Testis (tissue), 3 donors: Measurements from ENCODE around the gene ADRA2B. TPM values are rescaled to one million over a fixed set of nuclear protein-coding genes. Genes with fewer than 3 reads are reported as not detected.
"Not testable (repeated sequence)": the region's sequence is repeated elsewhere in the genome, so short reads cannot be mapped to it uniquely, and the experiment has no call there.

Experiments
- DNase-seq: peaks from one replicate; pipeline ENCODE4 v3.0.0-alpha.2; 2019
- H3K27ac ChIP-seq, 2 donors: fragments of 200-600 bp; sonication (generic); one replicate each; pipeline ENCODE4 v1.5.1; 2019
- H3K27me3 ChIP-seq: fragments of 200-600 bp; sonication (generic); one replicate; pipeline ENCODE4 v1.5.1; 2019
- H3K36me3 ChIP-seq: fragments of 200-600 bp; sonication (generic); one replicate; pipeline ENCODE4 v1.5.1; 2017; ENCODE audit warnings: low read depth; ENCODE audit errors: missing control alignments
- H3K4me1 ChIP-seq: fragments of 200-600 bp; sonication (generic); one replicate; pipeline ENCODE4 v1.5.1; 2019
- H3K4me3 ChIP-seq, 2 donors: fragments of 200-600 bp; sonication (generic); one replicate each; pipeline ENCODE4 v1.5.1; 2017 to 2019
- H3K9me3 ChIP-seq: fragments of 200-600 bp; sonication (generic); one replicate; pipeline ENCODE4 v1.5.1; 2017
- CTCF ChIP-seq, 3 experiments: fragments of 450-650 bp in 2 of 3; fragments of 200-600 bp in 1 of 3; sonication (generic) in 1 of 3; IDR thresholded peaks; one replicate each; pipeline ENCODE4 v1.5.1; 2016 to 2019; ENCODE audit warnings: antibody characterized with exemption in 3 of 3, mild to moderate bottlenecking in 2 of 3, moderate library complexity in 1 of 3
- POLR2A ChIP-seq: fragments of 450-650 bp; IDR thresholded peaks from one replicate; pipeline ENCODE4 v1.6.1; 2017; ENCODE audit warnings: antibody characterized with exemption, mild to moderate bottlenecking, moderate library complexity
- WGBS, 2 donors: methylation state at CpG; one replicate each; pipeline ENCODE4 v1.1.5; 2018; 5-methylcytosine and 5-hydroxymethylcytosine counted together
- intact Hi-C: fragments of 100-400 bp; cut with DNase I; formaldehyde crosslinking; loops from one replicate; pipeline ENCODE4 v1.15.1; 2023; ENCODE audit warnings: low total_unique reads
- polyA plus RNA-seq: library from polyadenylated mRNA; stranded (reverse); fragments of 350-450 nt; fragmentation: Illumina TruSeq; extraction: RNeasy Lipid Tissue Mini Kit (QIAGEN cat#74804); gene quantifications from one replicate; pipeline ENCODE4 v1.2.3, GENCODE V29; 2014; ENCODE audit warnings: low read depth, low replicate concordance; ENCODE audit not compliant: insufficient read depth
- total RNA-seq, 2 donors: library from RNA; depleted of rRNA; stranded (reverse); fragments of >200 nt; gene quantifications; one replicate each; pipeline ENCODE4 v1.2.3, GENCODE V29; 2016

Gene ADRA2B
- total and polyA plus RNA-seq, 3 donors from 2014 or later: 2.1 to 2.6 (median 2.4) TPM

- H3K27ac ChIP-seq: no peak overlapping the region
- no peaks in the 10 kb centered on the region for H3K27me3 ChIP-seq
- no peak for TF ChIP-seq POLR2A
- TF ChIP-seq CTCF (IDR thresholded peaks at IDR 0.05): no peak
- no peak overlapping the region for H3K4me3 ChIP-seq
- WGBS, 2 donors: 81 to 91% methylated on average over 6 of the region's 6 CpGs
- no peaks in the 10 kb centered on the region for H3K9me3 ChIP-seq
- intact Hi-C loops: no loop called here
- H3K4me1 ChIP-seq: no peaks in the 10 kb centered on the region
- no peak for DNase-seq
- no peaks in the 10 kb centered on the region for H3K36me3 ChIP-seq
Measured at GRCh38 chr2:96074156-96074555, 42.2 kb downstream of the ADRA2B start.

DNA sequence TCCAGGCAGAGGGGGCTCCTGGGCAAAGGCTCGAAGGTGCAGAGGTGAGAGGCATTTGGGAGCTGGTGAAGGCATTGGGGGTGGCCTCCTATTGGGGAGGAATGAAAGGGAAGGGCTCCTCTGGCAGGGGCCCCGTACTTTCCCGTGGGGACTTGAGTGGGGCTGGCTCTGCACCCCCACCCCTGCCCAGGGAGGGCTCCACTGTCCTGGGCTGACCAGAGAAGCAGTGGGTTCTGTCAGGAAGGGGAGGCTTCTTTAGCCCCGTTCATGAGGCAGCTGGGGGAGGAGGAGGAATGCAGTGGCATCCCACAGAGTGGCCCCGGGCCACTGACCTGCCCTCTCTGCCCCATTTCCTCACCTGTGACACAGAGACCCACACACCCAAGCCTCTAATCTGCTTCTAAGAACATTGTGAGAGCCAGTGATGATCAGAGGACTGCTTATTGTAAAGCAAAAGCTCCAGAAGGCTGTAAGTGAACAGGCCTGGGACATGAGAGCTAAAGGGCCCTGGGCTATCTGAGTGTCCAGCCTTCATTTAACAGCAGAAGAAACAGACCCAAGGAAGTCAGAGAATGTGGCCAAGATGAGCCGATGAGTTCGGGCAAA lies 43.1 kb downstream of the ADRA2B start:
- Histone ChIP-seq H3K4me1 (no peaks in the 10 kb centered on the region), H3K36me3 (no peaks in the 10 kb centered on the region), H3K4me3 (no peak overlapping the region), H3K9me3 (no peaks in the 10 kb centered on the region), H3K27ac (no peak overlapping the region), H3K27me3 (no peaks in the 10 kb centered on the region)
- no peak for DNase-seq
- WGBS, 2 donors: 69 to 80% methylated on average over 6 to 7 of the region's 7 CpGs
- intact Hi-C loops: no loop called here
- TF ChIP-seq CTCF (IDR thresholded peaks at IDR 0.05) (no peak), POLR2A (no peak)

GRCh38 chr2:96072746-96073145 lies 43.6 kb downstream of the ADRA2B start:
- no peaks in the 10 kb centered on the region for H3K4me1 ChIP-seq
- 80 to 86% methylated on average over 11 of the region's 11 CpGs for WGBS, 2 donors
- H3K9me3 ChIP-seq: no peaks in the 10 kb centered on the region
- DNase-seq: no peak
- H3K4me3 ChIP-seq: no peak overlapping the region
- H3K36me3 ChIP-seq: no peaks in the 10 kb centered on the region
- no peak overlapping the region for H3K27ac ChIP-seq
- no peaks in the 10 kb centered on the region for H3K27me3 ChIP-seq
- intact Hi-C loops: no loop called here
- TF ChIP-seq POLR2A: no peak
- no peak for TF ChIP-seq CTCF (IDR thresholded peaks at IDR 0.05)

- DNase-seq, intact Hi-C loops: not testable (repeated sequence)
- whole genome bisulfite sequencing, 2 donors: 74 to 76% methylated on average over 7 to 8 of the region's 8 CpGs
Measured at GRCh38 chr2:96071977-96072491, 44.3 kb downstream of the ADRA2B start.

DNA sequence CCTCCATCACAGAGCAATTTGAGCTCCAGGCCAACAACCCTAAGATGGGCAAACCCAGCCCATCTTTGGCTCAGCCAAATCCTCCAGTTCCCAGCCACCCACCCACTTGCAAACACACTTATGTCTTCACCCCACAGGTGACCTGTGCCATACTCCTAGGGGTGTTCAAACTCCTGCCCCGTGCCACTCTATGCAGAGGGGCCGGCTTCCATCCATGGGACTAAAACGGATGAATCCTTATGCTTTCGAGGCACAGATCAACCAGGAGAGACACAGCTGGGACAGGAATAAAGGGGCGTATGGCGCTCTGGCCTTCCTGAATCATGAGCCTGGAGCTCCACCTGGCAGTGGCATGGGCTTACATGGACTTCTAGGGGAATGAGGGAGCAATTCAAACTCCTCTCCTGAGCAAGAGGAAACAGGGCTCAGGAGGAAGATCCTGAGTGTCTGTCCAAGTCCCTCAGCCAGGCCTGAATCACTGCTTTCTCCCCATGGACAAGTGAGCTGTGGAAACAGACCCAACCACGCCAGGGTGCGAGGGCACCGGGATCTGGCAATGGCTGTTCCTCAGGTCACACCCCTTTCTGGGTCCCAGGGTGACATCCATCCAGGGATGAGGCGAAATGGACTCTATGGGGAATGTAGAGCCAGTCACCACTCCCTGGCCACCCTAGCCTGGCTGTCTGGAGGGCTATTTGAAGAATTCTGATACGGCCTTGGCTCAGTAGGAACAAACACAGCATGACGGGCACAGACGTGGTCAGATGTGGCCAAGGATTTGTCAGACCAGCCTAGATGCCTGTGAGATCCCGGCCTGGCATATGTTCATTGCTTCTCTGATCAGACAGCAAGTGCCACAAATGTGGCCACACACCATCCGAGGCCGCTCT lies 45.0 kb downstream of the ADRA2B start:
- H3K27ac ChIP-seq, intact Hi-C loops, H3K27me3 ChIP-seq, H3K4me1 ChIP-seq, DNase-seq, H3K9me3 ChIP-seq, H3K4me3 ChIP-seq, H3K36me3 ChIP-seq: not testable (repeated sequence)
- 92 to 93% methylated on average over 9 to 16 of the region's 16 CpGs for WGBS, 2 donors

More at GRCh38 chr2:96071977-96072491, 44.3 kb downstream of the ADRA2B start:
- not testable (repeated sequence) for H3K4me1 ChIP-seq, H3K27ac ChIP-seq, H3K4me3 ChIP-seq, H3K36me3 ChIP-seq, H3K27me3 ChIP-seq, H3K9me3 ChIP-seq

- DNase-seq, H3K4me1 ChIP-seq, H3K27ac ChIP-seq, H3K36me3 ChIP-seq, H3K9me3 ChIP-seq, H3K4me3 ChIP-seq, H3K27me3 ChIP-seq, intact Hi-C loops: not testable (repeated sequence)
- 95% methylated on average over 4 to 5 of the region's 5 CpGs for WGBS, 2 donors
Measured at GRCh38 chr2:96070351-96070750, 46.0 kb downstream of the ADRA2B start.

DNA sequence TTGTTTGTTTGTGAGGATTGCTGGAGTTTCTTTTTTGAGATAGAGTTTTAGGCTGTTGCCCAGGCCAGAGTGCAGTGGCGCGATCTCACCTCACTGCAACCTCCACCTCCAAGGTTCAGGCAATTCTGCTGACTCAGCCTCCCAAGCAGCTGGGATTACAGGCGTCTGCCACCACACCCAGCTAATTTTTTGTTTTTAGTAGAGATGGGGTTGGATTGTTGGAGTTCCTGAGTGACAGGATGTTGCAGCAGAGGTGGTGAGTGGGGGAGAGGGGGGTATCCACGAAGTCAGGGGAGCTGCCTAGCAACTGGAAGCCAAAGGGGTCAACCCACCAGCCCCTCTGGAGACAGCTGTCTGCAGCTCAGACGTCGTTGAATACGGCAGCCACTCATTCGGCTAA lies 46.5 kb downstream of the ADRA2B start:
- H3K27me3 ChIP-seq, H3K9me3 ChIP-seq, H3K36me3 ChIP-seq, H3K27ac ChIP-seq, DNase-seq, H3K4me3 ChIP-seq, H3K4me1 ChIP-seq: not testable (repeated sequence)
- WGBS, 2 donors: 64 to 69% methylated on average over 5 of the region's 8 CpGs
- intact Hi-C loops: loop anchor here (10.0 kb wide), 1 partner anchor 1625 kb away; no protein-coding TSS in a partner anchor

- WGBS, 2 donors: 78 to 85% methylated on average over 9 of the region's 9 CpGs
- not testable (repeated sequence) for H3K9me3 ChIP-seq, H3K4me1 ChIP-seq, H3K36me3 ChIP-seq, DNase-seq, H3K27me3 ChIP-seq, H3K4me3 ChIP-seq, H3K27ac ChIP-seq
- intact Hi-C loops: loop anchor here (10.0 kb wide), 1 partner anchor 1627 kb away; no protein-coding TSS in a partner anchor
Measured at GRCh38 chr2:96067902-96068581, 48.3 kb downstream of the ADRA2B start.
